Fibroblast of skin of right biceps (primary cell): Measurements from ENCODE around the gene DMD.
"Not testable (repeated sequence)": the region's sequence is repeated elsewhere in the genome, so short reads cannot be mapped to it uniquely, and the experiment has no call there.

ENCODE experiments used
- DNase-seq: peaks from one replicate; pipeline ENCODE4 v3.0.0-alpha.2; 2013

The DMD gene

GRCh38 chrX:31981546-31982062, 1229.7 kb downstream of the DMD start:
- no peak for DNase-seq

DNA sequence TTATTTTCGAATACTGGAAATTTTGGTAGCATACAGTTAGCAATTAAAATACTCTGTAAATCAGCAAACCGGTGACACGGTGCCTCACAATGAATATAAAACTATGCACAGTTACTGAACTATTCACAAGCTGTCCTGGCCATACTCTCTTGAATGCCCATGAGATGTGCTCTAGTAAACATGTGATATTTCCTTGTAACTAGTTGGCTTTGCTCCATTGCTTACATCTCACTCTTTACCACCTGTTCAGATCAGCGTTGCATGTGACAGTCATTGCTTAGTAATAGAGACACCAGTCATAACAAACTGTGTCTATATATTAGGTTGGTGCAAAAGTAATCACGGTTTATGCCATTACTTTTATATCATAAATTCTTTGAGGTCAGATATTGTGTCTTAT, 1241.6 kb downstream of the DMD start:
- no peak for DNase-seq

GRCh38 chrX:31962256-31962655, 1249.1 kb downstream of the DMD start:
- no peak for DNase-seq

DNA sequence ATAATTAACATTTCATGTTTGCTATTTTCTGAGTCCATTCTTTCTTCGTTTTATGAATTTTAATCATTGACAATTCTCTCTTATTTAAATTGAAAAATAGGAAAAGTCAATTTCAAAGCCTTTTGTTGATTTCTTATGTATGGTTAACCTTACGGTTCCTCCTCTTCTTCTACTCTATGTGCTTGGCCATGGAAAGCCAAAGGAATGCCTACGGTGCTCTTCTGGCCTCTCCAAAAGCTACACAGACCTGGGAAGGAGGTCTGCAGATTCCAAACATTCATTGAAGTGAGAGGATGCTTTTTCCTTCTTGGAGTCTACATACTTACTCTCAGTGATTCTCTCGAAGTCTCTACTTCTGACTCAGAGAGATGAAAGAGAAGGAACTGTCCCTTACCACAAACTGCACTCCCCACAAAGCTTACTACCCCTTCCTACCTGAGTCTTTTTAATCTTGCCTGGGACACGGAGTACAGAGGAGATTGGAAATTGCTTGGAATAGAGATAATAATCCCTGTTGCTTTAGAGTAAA, 1276.4 kb downstream of the DMD start:
- no peak for DNase-seq

GRCh38 chrX:31934015-31934414, 1277.3 kb downstream of the DMD start:
- DNase-seq, result no peak

- DNase-seq, result no peak
Observed at GRCh38 chrX:31932769-31933168, 1278.6 kb downstream of the DMD start.

DNA sequence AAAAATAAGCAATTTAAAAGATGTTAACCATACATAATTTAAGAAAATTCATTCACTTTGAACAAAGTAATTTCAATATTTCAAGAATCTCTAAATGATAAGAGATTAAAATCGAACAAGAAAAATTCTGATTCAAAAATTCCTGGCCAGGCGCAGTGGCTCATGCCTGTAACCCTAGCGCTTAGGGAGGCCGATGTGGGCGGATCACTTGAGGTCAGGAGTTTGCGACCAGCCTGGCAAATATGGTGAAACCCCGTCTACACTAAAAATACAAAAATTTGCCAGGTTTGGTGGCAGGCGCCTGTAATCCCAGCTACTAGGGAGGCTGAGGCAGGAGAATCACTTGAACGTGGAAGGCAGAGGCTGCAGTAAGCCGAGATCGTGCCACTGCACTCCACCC, 1279.0 kb downstream of the DMD start:
- DNase-seq, result not testable (repeated sequence)

DNA sequence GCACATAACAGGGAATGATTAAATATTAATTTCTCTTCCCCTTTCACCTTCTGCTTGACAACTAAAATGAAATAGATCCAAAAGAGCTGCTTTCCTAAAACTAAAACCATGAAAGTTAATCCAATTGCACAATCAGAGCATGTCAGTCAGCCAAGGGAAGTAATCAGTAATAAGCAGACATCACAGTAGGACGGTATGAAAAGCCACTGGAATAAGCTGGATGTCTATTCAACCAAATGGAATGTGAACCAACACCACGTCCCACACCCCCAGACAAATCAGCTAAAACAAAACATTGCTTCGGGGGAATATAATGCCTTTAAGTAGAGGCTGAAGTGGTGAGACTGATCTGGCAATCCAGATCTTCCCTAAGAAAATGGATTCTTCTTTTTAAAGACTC, 1280.1 kb downstream of the DMD start:
- DNase-seq, result peak; percentile 83

DNA sequence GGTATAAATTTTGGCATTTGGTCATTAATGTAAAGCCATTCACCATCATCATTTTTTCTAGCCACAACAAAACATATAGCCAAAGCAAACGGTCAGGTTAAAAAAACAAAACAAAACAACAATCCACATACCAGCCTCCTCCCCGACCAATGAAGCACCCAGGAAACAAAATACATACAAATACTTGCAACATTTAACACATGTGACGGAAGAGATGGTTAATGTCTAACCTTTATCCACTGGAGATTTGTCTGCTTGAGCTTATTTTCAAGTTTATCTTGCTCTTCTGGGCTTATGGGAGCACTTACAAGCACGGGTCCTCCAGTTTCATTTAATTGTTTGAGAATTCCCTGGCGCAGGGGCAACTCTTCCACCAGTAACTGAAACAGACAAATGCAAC, 1282.0 kb downstream of the DMD start:
- no peak for DNase-seq

DNA sequence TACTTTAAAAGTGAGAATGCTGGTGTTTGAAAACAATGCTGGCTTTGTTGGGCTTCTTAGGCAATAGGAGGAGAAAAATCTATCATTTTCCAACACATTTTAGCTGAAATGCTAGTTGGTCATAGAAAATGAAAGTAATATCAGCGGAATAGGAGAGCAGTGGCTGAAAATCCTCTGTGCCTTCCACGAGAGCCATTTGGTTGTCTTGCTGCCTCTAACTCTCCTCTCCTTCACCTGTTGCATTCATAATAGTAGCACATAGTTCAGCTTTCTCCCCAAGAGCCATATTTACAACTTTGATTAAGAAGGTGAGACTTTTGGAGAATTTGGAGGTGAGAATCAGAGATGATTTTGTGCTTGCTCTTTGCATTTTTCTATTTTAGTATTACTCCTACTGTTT, 1290.1 kb downstream of the DMD start:
- no peak for DNase-seq

DNA sequence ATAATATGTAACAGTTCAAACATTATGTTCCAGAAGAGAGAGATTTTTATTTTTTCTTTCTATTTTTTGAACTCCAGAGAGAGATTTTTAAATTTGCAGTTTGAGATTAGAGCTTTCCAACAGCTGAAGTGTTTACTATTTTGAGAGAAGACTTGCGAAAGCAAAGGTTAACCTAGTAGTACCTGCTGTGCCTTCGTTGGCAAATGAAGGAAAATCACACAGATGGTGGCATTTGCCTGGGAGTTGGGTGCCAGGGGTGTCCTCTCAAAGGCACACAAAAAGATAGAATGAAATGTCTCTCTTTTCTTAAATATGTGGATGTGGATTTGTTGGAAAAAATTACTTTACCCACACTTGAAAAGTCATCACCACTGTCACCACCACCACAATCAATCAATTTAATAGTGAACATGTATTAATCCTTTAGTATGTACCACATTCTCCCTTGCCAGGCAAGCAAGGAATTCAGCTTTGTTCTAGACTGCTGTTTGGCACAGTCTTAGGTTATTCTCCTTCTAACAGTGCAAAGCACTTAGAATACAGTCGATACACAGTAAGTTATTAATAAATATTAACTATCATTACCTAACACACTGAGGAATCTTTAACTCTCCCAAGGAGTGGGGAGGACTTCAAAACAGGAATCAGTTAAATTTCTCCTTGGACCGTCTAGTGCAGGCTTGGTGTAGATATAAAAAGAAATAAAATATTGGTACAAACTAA, 1301.3 kb downstream of the DMD start:
- DNase-seq, result no peak

DNA sequence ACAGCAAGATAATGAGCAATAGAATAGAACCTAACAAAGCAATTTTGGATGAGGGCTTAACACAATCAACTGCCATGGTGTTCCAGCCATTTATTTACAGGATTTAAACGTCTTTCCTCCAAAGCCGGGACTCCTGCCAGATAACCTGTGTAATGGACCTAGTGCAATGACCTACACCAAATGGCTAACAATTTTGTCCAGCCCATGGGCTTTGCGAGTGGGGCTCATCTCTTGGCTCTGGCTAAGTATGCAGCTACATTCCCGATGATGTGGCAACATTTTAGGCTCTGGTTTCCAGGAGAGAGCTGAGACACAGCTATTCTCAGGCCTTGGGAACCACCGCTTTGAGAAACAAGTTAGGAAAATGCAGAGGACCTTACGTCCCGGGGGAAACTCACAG, 1317.2 kb downstream of the DMD start:
- DNase-seq, result no peak

DNA sequence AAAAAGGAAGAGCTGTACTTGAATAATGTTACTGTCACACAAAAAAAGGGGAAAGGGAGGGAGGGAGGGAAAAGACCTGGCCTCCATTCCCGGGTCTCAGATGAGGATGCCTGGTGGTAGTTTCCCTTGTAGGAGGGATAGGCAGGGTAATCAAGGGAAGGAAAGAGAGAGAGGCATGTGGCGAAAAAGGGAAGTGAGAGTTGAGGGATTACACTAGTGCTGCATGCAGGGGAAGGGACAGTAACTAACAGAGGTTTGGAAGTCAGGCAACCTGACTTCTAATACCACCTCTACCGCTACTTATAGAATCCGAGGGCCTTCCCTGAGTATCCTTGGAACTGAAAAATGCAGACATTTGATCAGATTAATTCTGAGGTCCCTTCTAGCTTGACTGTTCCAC, 1317.8 kb downstream of the DMD start:
- DNase-seq, result no peak

- DNase-seq, result no peak
Observed at GRCh38 chrX:31889088-31889487, 1322.3 kb downstream of the DMD start.

DNA sequence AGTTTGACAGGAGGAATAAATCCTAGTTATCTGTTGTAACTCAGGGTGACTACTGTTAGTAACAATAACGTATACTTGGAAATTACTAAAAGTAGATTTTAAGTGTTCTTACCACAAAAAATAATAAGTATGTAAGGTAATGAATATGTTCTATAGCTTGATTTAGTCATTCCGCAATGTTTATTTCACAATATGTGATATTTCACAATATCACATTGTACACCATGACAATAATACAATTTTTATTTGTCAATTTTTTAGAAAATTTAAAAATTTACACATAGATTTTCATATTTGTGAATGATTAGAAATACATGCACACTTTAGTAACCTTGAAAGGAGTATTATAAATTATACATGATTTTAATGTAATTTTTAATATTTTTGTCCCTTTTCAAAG, 1326.8 kb downstream of the DMD start:
- DNase-seq, result no peak

DNA sequence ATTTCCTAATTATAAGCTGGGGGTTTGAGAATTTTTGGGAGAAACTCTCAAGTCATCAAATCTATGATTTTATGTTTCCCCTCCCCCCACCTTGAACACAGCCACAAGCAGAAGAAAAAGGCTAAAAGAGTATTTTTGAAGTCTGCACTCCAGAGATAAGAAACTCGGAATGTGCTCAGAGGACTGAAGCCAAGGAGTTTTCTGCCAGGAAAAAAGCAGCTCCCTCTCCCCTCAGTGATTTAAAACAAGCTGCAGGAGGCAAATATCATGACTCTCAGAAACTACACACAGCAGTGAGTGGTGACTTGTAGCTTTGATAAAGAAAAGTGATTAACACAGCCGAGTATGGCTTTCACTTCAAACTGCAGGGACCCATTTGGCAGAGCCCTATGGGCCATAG, 1339.3 kb downstream of the DMD start:
- DNase-seq, result peak; percentile 7

DNA sequence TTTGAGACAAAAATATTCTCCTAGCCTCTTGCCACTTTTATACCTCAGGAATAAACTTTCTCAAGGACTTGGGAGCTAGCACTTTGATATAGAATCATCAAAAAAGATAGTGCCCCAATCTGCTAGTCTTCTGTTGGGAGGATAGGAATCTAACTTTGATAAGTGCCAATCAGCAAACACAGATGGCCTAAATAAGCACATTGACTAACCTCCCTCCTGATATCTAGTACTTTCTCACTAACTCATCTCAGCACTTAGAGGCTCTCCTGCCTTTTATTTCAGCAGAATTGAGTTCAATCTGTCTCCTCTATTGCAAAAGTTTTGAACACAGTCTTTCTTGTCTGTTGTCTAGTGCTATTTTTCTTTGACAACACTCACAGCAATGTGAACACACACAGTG, 1341.1 kb downstream of the DMD start:
- DNase-seq, result no peak

DNA sequence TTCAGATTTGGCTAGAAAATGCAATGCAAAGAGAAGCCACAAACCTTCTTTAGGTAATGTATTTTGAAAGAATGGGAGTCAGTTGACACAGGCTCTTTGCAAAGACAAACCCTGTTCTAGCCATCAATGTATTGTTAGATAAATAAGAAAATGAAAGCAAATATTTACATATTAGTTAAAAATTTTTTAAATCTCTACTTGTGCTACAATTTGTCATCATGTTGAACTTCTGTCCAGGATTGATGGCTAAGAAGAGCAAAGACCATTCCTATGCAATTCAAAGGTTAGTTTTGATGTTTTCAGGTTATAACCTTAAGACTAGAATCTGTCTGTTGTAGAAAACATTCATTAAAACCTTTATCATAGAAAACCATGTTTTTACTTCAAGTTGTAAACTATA, 1350.7 kb downstream of the DMD start:
- no peak for DNase-seq

GRCh38 chrX:31858915-31859314, 1352.4 kb downstream of the DMD start:
- no peak for DNase-seq

DNA sequence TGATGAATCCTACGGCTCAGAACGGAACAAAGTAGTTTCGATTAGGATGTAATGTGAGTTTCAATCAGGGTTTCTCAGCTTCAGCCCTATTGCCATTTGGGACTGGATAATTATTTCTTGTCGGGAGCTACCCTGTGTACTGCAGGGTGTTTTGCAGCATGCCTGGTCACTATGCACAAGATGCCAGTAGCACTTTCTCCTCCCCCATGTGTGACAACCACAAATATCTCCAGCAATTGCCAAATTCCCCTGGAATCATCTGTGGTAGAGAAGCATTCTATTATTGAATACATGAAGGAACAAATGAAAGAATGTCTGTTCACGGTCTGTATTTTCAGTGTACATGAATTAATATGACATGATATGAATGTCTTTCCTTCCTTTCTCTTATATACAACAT, 1356.6 kb downstream of the DMD start:
- DNase-seq, result no peak

DNA sequence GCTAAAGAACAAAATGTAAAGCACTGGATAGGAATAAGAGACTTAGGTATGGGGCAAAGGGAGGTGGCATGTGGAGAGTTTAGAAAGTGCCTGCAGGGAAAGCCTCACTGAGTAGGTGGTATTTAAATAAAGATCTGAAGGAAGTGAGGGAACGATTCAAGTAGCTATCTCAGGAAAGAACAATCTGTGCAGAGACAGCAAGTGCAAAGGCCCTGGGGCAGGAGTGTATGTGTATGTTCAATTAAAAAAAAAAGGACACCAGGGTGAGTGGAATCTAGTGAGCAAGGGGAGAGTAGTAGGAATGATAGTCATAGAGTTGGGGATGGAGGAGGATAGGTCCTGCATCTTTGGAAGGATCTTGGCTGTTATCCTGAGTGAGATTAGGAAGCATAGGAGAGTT, 1359.6 kb downstream of the DMD start:
- no peak for DNase-seq

DNA sequence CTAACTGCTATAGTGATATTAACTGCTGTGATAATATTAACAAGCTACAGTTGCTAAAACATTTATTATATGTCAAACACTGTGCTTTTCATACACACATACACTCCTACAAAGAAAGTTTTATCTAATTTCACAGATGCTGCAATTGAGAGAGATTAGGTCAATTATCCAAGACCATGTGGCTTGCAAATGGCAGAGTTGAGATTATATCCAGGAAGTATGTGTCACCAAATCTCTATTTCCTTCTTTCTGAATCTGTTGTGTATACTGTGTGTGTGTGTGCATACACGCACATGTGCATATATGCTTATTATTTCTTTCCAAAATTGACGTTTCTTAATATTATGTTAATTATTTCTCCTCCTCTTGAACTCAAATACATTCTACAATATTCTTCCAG, 1363.6 kb downstream of the DMD start:
- no peak for DNase-seq

- peak; percentile 12 for DNase-seq
Observed at GRCh38 chrX:31845003-31845402, 1366.3 kb downstream of the DMD start.

- DNase-seq, result no peak
Observed at GRCh38 chrX:31838617-31839016, 1372.7 kb downstream of the DMD start.

GRCh38 chrX:31837445-31838049, 1373.8 kb downstream of the DMD start:
- no peak for DNase-seq
